Measurements from ENCODE around the gene NUP210.
A peak's percentile ranks its signal among the peaks of the same experiment; 100 is the strongest.

The NUP210 gene

GRCh38 chr3:13285007-13285567 lies 135.0 kb downstream of the NUP210 start:
- DNase-seq: no peak

GRCh38 chr3:13283877-13284264 lies 136.3 kb downstream of the NUP210 start:
- DNase-seq: no peak

GRCh38 chr3:13282986-13283876 lies 136.9 kb downstream of the NUP210 start:
- peak in 1 of 2 experiments; percentile 35 for DNase-seq

GRCh38 chr3:13282358-13282985 lies 137.7 kb downstream of the NUP210 start:
- DNase-seq: peak in 1 of 2 experiments; percentile 21

- no peak for DNase-seq
These were observed 138.4 kb downstream of the NUP210 start for GRCh38 chr3:13281507-13282357.

GRCh38 chr3:13280811-13281506 lies 139.2 kb downstream of the NUP210 start:
- DNase-seq: no peak

GRCh38 chr3:13280122-13280790 lies 139.9 kb downstream of the NUP210 start:
- no peak for DNase-seq

GRCh38 chr3:13279532-13279910 lies 140.6 kb downstream of the NUP210 start:
- DNase-seq: no peak

GRCh38 chr3:13278783-13279531 lies 141.2 kb downstream of the NUP210 start:
- DNase-seq: no peak

- no peak for DNase-seq
These were observed 142.1 kb downstream of the NUP210 start for GRCh38 chr3:13277860-13278531.

- DNase-seq: no peak
These were observed 142.8 kb downstream of the NUP210 start for GRCh38 chr3:13277196-13277813.

- DNase-seq: no peak
These were observed 143.5 kb downstream of the NUP210 start for GRCh38 chr3:13276438-13277195.

- no peak for DNase-seq
These were observed 144.6 kb downstream of the NUP210 start for GRCh38 chr3:13275376-13276005.

GRCh38 chr3:13274551-13275332 lies 145.4 kb downstream of the NUP210 start:
- no peak for DNase-seq

- no peak for DNase-seq
These were observed 146.0 kb downstream of the NUP210 start for GRCh38 chr3:13274125-13274524.

- no peak for DNase-seq
These were observed 146.5 kb downstream of the NUP210 start for GRCh38 chr3:13273604-13274105.

- DNase-seq: no peak
These were observed 147.1 kb downstream of the NUP210 start for GRCh38 chr3:13272831-13273603.

Data from stimulated activated CD4-positive, alpha-beta T cell treated with anti-CD3 and anti-CD28 coated beads, Interleukin-4, amount 100 ng/mL, for 4 hours (primary cell).